DMS 273 (cell line): Measurements from ENCODE around the gene LRRC2.
"Not testable (repeated sequence)": the region's sequence is repeated elsewhere in the genome, so short reads cannot be mapped to it uniquely, and the experiment has no call there.

Experiments used
- DNase-seq: peaks from one replicate; lab custom pipeline; 2025; ENCODE audit not compliant: unreplicated experiment; lab: John Stamatoyannopoulos, UW

LRRC2 gene

GRCh38 chr3:46535746-46536145 lies 30.4 kb downstream of the LRRC2 start:
- DNase-seq, result no peak

DNA sequence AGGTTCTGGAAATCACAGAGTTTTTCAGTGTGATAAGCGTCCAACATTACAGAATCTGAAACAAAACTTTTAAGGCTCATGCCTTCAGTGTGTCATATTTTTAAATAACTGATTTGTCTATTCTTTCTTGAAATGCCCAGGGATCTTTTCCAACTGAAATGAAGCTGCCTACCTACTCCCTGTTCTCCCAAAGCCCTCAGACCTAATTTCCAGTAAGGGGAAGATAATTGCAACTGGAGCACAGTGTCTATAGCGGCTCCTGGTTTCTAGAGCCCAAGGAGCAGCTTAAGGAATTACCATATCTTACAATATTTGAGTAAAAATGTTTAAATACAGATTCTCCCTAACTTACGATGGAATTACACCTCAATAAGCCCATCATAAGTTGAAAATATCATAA lies 33.0 kb downstream of the LRRC2 start:
- DNase-seq, result no peak

GRCh38 chr3:46527239-46527638 lies 38.9 kb downstream of the LRRC2 start:
- DNase-seq, result no peak

GRCh38 chr3:46524832-46525231 lies 41.3 kb downstream of the LRRC2 start:
- DNase-seq, result no peak

DNA sequence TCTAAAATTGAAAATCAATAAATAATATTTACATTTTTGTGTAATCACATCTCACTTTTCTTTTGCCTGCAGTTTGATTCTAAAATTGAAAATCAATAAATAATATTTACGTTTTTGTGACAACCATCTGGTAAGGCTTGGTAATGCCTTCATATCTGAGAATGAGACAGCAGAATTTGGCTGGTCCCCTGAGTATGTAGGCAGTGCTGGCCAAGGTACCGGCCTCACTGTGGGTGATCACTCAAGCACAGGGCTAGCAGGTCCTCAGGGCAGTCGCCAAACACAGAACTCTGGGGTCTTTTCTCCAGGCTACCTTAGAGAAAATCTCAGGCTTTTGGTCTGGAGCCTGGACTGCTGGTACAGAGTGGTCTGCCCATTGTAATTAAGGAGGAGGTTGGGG lies 42.1 kb downstream of the LRRC2 start:
- DNase-seq, result no peak

- DNase-seq, result no peak
Measured at GRCh38 chr3:46523556-46523955, 42.5 kb downstream of the LRRC2 start.

- DNase-seq, result not testable (repeated sequence)
Measured at GRCh38 chr3:46522201-46522600, 43.9 kb downstream of the LRRC2 start.

DNA sequence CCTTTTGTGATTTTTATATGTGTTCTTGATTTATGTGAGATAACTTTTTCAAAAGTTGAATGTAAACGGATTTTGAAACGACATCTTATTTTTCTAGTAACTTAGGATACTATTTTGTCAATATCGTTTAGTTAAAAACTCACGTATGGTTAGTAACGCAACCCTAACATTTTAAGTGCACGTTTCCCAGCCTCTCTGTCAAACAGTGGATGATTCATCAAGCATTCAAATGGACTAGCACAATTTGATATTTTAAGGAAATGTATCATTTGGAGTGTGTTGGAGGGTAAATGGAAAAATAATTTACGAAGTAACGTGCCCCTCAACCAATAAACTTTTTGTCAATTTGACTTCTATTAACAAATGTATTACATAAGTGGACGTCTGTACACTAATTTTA lies 45.0 kb downstream of the LRRC2 start:
- no peak for DNase-seq

- no peak for DNase-seq
Measured at GRCh38 chr3:46520531-46520930, 45.6 kb downstream of the LRRC2 start.

GRCh38 chr3:46519952-46520351 lies 46.1 kb downstream of the LRRC2 start:
- DNase-seq, result no peak

GRCh38 chr3:46517784-46518181 lies 48.3 kb downstream of the LRRC2 start:
- no peak for DNase-seq

DNA sequence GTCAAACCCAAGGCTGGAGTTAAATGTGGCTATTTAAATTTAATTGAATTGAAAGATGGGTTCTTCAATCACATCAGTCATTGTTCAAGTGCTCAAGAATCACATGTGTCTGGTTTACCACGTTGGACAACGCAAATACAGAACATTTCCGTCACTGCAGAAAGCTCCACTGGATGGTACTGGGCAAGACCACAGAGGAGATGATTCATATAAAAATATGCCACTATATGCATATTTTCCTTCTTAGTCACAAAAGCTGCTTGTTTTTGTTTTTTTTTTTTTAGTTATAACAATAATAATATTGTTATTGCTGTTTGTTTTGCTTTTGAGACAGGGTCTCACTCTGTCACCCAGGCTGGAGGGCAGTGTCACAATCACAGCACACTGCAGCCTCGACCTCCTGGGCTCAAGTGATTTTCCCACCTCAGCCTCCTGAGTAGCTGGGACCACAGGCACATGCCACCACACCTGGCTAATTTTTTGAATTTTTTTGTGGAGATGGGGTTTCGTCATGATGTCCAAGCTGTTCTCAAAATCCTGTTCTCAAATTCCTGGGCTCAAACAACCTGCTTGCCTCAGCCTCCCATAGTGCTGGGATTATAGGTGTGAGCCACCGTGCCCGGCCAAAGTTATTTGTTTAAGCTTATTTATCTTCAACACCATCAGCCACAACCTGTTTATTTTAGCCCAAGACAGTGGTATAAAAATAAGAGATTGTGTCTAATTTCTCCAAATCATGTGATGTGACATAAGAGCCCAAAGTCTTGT lies 48.9 kb downstream of the LRRC2 start:
- no peak for DNase-seq

DNA sequence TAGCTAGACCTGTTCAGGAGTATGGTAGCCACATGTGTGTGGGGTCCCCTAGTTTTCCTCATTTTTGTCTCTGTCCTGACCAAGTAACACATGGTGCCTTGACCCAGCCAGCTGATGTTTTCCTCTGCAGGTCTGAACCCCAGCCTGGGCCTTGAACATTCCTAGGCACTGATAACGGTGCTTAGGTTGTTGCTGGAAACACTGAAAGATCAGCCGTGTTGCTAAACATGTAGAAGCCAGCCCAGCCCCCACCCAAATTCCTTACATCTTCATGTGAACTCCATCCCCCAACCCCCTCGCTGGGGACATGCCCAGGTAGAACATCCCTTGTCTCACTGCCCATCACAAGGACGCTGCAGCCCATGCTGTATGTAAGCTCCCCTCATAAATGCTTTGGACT lies 49.6 kb downstream of the LRRC2 start:
- no peak for DNase-seq

DNA sequence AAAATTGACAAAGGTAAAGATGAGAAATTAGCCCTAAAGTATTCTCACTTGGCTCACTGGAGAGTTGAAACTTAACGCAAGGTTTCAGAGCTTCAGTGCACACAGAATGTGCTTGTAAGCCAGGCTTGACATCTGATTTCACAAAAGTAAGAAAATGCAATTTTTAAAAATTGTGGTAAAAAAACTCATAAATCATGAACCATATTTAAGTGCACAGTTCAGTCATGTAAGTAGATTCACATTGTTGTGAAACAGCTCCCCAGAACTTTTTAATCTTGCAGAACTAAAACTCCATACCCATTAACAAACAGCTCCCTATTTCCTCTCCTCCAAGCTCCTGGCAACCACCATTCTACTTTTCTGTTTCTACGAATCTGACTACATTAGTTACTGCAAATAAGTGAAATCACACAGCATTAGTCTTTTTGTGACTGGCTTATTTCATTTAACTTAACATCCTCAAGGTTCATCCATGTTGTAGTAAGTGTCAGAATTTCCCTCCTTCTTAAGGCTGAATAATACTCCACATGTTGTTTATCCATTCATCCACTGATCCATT lies 53.8 kb downstream of the LRRC2 start:
- peak; percentile 0 for DNase-seq

- no peak for DNase-seq
Measured at GRCh38 chr3:46509661-46510187, 56.4 kb downstream of the LRRC2 start.

DNA sequence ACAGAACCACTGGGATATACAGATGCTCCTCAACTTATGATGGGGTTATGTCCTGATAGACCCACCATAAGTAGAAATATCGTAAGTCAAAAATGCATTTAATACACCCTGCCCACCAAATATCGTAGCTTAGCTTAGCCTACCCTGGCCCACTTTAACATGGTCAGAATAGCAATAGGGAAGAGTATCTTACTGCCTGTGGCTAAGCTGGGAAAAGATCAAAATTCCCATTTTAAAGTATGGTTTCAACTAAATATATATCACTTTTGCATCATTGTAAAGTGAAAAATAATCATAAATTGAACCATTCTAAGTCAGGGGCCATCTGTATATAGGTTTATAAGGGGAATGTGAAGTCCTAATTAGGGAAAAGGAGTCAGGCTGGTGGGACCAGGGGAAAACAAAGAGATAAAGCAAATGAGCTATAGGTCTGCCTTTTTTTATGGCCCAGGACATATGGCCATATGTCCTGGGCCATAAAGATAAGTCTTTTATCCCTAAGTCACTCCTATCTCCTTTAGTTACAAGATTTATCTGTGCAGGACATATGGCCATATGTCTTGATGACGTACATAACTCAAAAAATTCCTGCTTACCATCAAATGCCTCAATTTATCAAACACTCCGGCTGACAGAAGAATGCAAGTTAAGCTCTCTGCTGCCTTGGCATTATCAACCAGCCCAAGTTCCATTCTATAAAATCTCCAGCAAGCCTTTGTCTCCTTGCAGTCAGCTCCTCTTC lies 57.1 kb downstream of the LRRC2 start:
- no peak for DNase-seq

DNA sequence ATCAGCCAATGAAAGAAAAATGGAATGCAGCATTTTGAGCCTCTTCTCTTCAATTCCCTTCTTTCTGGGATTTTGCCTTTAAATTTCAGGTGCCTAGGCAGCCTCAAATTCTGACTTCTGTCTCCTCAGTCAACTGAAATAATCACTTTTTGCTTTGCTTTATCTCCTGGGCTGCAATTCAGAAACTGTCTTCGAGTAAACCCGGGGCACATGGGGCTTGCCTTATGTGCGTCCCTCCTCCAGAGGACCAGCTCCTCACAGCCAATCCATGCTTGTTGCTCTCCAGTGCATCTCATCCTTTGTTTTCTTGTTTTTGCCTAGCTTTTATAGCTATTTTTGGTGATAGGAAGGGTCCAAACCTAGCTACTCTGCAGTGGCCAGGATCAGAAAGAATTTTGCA lies 59.6 kb downstream of the LRRC2 start:
- DNase-seq, result no peak

DNA sequence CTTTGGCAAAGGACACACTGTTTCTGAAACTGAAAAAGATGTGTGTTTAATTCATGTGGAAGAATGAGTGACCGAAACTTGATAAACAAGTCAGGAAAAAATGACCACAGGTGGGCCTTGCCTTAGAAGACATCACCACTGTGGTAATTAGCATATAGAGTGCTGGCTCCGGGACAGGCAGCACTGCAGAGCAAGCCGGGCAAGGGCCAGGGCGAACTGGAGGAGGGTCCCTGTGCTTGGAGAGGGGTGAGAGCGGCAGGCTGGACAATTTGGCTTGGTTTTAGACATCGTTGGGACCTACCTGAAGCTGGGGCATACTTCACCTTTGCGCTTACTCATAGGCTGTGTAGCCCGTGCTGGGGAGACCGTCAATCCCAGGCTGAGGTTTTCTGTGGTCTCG lies 60.1 kb downstream of the LRRC2 start:
- DNase-seq, result no peak

DNA sequence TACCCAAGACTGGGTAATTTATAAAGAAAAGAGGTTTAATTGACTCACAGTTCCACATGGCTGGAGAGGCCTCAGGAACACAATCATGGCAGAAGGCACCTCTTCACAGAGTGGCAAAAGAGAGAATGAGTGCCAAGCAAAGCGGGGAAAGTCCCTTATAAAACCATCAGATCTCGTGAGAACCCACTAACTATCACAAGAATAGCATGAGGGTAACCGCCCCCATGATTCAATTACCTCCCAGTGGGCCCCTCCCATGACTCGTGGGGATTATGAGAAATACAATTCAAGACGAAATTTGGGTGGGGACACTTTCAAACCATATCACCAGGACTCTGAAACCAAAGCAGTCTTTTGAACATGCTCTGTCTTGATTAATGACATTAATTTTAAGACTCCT lies 61.3 kb downstream of the LRRC2 start:
- DNase-seq, result no peak

GRCh38 chr3:46503200-46503874 lies 62.8 kb downstream of the LRRC2 start:
- no peak for DNase-seq

GRCh38 chr3:46501702-46502101 lies 64.4 kb downstream of the LRRC2 start:
- DNase-seq, result no peak
